CD4-positive, alpha-beta T cell treated with Interleukin-10 for 1 hour (primary cell): ENCODE results near the gene TRPV5.
"Not testable (repeated sequence)": the region's sequence is repeated elsewhere in the genome, so short reads cannot be mapped to it uniquely, and the experiment has no call there.

Experiments
- DNase-seq: peaks from one replicate; pipeline ENCODE4 v3.0.0-alpha.2; 2020

TRPV5 gene

GRCh38 chr7:142933624-142934023, at the start of gene TRPV5:
Gene TRPV5 (minus strand): TSS chr7:142933746. CDS start chr7:142933459, 287 bp downstream.
- no peak for DNase-seq

- not testable (repeated sequence) for DNase-seq
Observed at GRCh38 chr7:142978402-142978801, 44.9 kb upstream of the TRPV5 start.

GRCh38 chr7:142974626-142975025, 41.1 kb upstream of the TRPV5 start:
- no peak for DNase-seq

GRCh38 chr7:142969183-142969582, 35.6 kb upstream of the TRPV5 start:
- no peak for DNase-seq

- no peak for DNase-seq
Observed at GRCh38 chr7:142968229-142968628, 34.7 kb upstream of the TRPV5 start.

GRCh38 chr7:142964502-142965246, 31.1 kb upstream of the TRPV5 start:
- DNase-seq, result no peak

- DNase-seq, result no peak
Observed at GRCh38 chr7:142963993-142964392, 30.4 kb upstream of the TRPV5 start.

- no peak for DNase-seq
Observed at GRCh38 chr7:142962991-142963390, 29.4 kb upstream of the TRPV5 start.

GRCh38 chr7:142961973-142962926, 28.7 kb upstream of the TRPV5 start, which contains the start of gene KEL:
Gene KEL (minus strand): TSS chr7:142962363. CDS start chr7:142962206, 157 bp downstream.
- no peak for DNase-seq

- no peak for DNase-seq
Observed at GRCh38 chr7:142961595-142961972, 28.0 kb upstream of the TRPV5 start.

GRCh38 chr7:142960955-142961512, 27.5 kb upstream of the TRPV5 start:
- DNase-seq, result no peak

GRCh38 chr7:142959202-142959601, 25.7 kb upstream of the TRPV5 start:
- DNase-seq, result no peak

- DNase-seq, result no peak
Observed at GRCh38 chr7:142957723-142958122, 24.2 kb upstream of the TRPV5 start.

GRCh38 chr7:142956951-142957623, 23.5 kb upstream of the TRPV5 start:
- DNase-seq, result no peak

- no peak for DNase-seq
Observed at GRCh38 chr7:142954680-142955268, 21.2 kb upstream of the TRPV5 start.

GRCh38 chr7:142950235-142950634, 16.7 kb upstream of the TRPV5 start:
- no peak for DNase-seq

- no peak for DNase-seq
Observed at GRCh38 chr7:142948603-142949002, 15.1 kb upstream of the TRPV5 start.

GRCh38 chr7:142945001-142945400, 11.5 kb upstream of the TRPV5 start:
- DNase-seq, result no peak

- DNase-seq, result no peak
Observed at GRCh38 chr7:142943706-142944268, 10.2 kb upstream of the TRPV5 start.

- DNase-seq, result no peak
Observed at GRCh38 chr7:142942746-142943145, 9.2 kb upstream of the TRPV5 start.

GRCh38 chr7:142941541-142941940, 8.0 kb upstream of the TRPV5 start:
- DNase-seq, result no peak

- DNase-seq, result no peak
Observed at GRCh38 chr7:142940966-142941535, 7.5 kb upstream of the TRPV5 start.
